ENCODE results near the gene FAS. TPM values are rescaled to one million over a fixed set of nuclear protein-coding genes. Genes with fewer than 3 reads are reported as not detected.
A peak's percentile ranks its signal among the peaks of the same experiment; 100 is the strongest.

FAS gene
- total and polyA plus RNA-seq, 12 donors: 2.5 to 10.1 (median 3.7) TPM

DNA sequence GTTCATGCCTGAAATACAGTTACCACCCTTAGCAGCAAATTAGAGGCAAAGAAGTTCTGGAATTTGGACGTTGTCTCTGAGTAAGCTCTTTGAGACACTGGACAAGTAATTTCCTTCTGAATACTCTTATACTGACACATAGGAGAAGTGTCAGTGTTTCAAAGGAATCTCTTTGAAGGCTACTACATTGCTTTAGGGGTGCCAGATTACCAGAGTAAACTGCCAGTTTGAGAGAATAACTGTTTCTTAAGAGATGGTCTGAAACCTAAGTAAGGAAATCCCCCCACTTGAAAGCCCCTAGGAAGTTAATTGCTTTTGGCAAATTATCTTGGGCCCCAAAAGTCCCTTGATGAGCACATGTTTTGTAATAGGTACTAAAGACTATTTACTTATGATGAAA is 3.4 kb downstream of the FAS start:
- TF ChIP-seq, protein P1, sequence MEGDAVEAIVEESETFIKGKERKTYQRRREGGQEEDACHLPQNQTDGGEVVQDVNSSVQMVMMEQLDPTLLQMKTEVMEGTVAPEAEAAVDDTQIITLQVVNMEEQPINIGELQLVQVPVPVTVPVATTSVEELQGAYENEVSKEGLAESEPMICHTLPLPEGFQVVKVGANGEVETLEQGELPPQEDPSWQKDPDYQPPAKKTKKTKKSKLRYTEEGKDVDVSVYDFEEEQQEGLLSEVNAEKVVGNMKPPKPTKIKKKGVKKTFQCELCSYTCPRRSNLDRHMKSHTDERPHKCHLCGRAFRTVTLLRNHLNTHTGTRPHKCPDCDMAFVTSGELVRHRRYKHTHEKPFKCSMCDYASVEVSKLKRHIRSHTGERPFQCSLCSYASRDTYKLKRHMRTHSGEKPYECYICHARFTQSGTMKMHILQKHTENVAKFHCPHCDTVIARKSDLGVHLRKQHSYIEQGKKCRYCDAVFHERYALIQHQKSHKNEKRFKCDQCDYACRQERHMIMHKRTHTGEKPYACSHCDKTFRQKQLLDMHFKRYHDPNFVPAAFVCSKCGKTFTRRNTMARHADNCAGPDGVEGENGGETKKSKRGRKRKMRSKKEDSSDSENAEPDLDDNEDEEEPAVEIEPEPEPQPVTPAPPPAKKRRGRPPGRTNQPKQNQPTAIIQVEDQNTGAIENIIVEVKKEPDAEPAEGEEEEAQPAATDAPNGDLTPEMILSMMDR (IDR thresholded peaks at IDR 0.05): no peak
- H3K9me3 ChIP-seq: no peaks in the 10 kb centered on the region
- intact Hi-C loops (cut with DNase I): loop anchor here in 3 of 10 donors (5.0 to 10.0 kb wide), 2 partner anchors 149 to 157 kb away; no protein-coding TSS in a partner anchor
- peak overlapping the region in 5 of 10 donors; percentile 6 to 97 (median 95) for H3K27ac ChIP-seq
- DNase-seq (no peak), ATAC-seq (no peak)
- no peaks in the 10 kb centered on the region for H3K27me3 ChIP-seq
- 47 to 80% methylated on average over 1 of the region's 1 CpG for WGBS, 2 donors
- peak overlapping the region in 6 of 10 donors; percentile 69 to 90 (median 81) for H3K4me3 ChIP-seq
- H3K36me3 ChIP-seq: no peaks in the 10 kb centered on the region
- H3K4me1 ChIP-seq: peaks cover 0 to 86% (median 32%) of the 10 kb centered on the region in 9 donors

DNA sequence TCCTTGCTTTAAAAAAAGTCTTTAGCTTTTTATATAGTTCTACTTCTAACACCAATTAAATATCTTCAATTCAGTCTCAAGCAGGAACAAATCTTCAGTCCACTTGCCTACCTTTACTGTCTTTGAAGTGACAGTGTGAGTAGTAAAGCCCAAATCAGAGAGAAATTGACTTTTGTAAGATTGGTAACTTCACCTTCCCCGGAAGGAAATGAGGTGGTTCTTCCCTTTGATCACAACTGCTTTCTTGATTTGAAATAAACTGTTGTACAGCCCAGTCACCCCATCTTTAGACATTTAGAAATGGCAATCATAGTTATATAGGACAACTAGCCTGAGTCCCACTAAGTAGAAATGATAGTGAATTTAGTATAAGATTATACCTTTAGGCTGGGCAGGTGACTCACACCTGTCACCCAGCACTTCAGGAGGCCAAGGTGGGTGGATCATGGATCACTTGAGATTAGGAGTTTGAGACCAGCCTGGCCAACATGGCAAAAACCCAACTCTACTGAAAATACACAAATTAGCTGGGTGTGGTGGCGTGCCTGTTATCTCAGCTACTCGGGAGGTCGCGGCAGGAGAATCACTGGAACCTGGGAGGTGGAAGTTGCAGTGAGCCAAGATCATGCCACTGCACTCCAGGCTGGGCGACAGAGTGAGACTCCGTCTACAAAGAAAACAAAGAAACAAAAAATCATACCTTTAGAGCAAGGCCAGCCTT is 4.7 kb downstream of the FAS start:
- TF ChIP-seq, protein P1 (IDR thresholded peaks at IDR 0.05): no peak
- WGBS, 2 donors: 79 to 93% methylated on average over 7 of the region's 7 CpGs
- H3K9me3 ChIP-seq: no peaks in the 10 kb centered on the region
- peak overlapping the region in 3 of 10 donors; percentile 29 to 97 (median 42) for H3K27ac ChIP-seq
- H3K4me3 ChIP-seq: peak overlapping the region in 3 of 10 donors; percentile 12 to 23 (median 14)
- ATAC-seq: no peak
- no peaks in the 10 kb centered on the region for H3K36me3 ChIP-seq
- intact Hi-C loops (cut with DNase I): loop anchor here in 1 of 10 donors (10.0 kb wide), 1 partner anchor 151 kb away; no protein-coding TSS in a partner anchor
- peaks cover 0 to 80% (median 23%) of the 10 kb centered on the region in 9 donors for H3K4me1 ChIP-seq
- DNase-seq: no peak
- H3K27me3 ChIP-seq: no peaks in the 10 kb centered on the region

DNA sequence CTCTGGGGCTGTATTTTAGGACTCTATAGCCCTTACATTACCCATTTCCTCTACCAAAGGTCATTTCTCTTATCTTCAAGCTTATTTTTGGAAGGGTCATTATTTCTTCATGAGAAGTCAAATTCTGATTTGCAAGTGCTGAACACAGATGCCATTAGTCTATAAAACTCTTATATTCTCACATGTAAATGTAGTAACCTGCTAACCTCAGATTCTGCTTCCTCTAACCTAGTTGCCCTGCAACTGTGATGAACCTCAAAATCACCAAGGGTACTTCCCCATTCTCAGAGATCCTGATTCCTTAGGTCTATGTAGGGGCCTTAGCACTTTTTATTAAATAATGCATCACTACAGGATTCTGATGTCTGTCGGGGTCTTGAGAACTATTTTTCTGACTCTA is 6.3 kb downstream of the FAS start:
- TF ChIP-seq, protein P1 (IDR thresholded peaks at IDR 0.05): no peak
- Histone ChIP-seq H3K36me3 (no peaks in the 10 kb centered on the region), H3K9me3 (no peaks in the 10 kb centered on the region), H3K27me3 (no peaks in the 10 kb centered on the region), H3K4me3 (no peak overlapping the region), H3K4me1 (peaks cover 3 to 94% (median 19%) of the 10 kb centered on the region in 9 donors), H3K27ac (peak overlapping the region in 3 of 10 donors; percentile 5 to 42 (median 33))
- intact Hi-C loops (cut with DNase I): loop anchor here in 1 of 10 donors (10.0 kb wide), 1 partner anchor 152 kb away; no protein-coding TSS in a partner anchor
- no peak for ATAC-seq
- DNase-seq: no peak
- WGBS, 2 donors: 88 to 91% methylated on average over 1 of the region's 1 CpG

DNA sequence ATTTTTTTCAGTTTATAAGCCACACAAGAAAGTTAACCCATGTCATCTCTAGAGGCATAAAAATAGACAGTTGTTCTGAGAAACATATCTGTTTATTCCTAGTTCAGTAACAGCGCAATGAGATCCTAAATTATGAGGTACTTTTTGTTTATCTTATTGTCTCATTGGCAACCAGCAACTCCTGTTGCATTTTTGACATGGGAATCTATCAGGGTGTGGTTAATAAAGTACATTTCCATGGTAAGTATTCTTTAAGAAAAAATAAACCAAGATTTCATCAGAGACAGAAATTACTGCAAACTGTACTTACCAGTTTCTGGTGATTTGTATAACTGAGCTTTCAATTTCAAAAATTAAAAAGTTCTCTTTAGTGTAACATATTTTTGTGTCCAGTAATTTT is 9.0 kb downstream of the FAS start:
- H3K4me1 ChIP-seq: peaks cover 3 to 85% (median 23%) of the 10 kb centered on the region in 9 donors
- no peaks in the 10 kb centered on the region for H3K9me3 ChIP-seq
- 64 to 70% methylated on average over 1 of the region's 1 CpG for WGBS, 2 donors
- H3K36me3 ChIP-seq: peaks cover 0 to 22% (median 7%) of the 10 kb centered on the region in 9 donors
- peak overlapping the region in 8 of 10 donors; percentile 2 to 76 (median 42) for H3K27ac ChIP-seq
- TF ChIP-seq, protein P1 (IDR thresholded peaks at IDR 0.05): no peak
- no peaks in the 10 kb centered on the region for H3K27me3 ChIP-seq
- DNase-seq (no peak), ATAC-seq (peak in 2 of 8 donors; percentile 10 to 43)
- intact Hi-C loops (cut with DNase I): loop anchor here in 1 of 10 donors (10.0 kb wide), 1 partner anchor 155 kb away; no protein-coding TSS in a partner anchor
- peak overlapping the region in 6 of 10 donors; percentile 23 to 38 (median 30) for H3K4me3 ChIP-seq

All from heart right ventricle (tissue), 16 donors.